ENCODE data around the gene CARD9. TPM values are rescaled to one million over a fixed set of nuclear protein-coding genes. Genes with fewer than 3 reads are reported as not detected.
A peak's percentile ranks its signal among the peaks of the same experiment; 100 is the strongest.

The CARD9 gene
- total RNA-seq, 1 experiment from 2014 or later = 5.6 TPM

DNA sequence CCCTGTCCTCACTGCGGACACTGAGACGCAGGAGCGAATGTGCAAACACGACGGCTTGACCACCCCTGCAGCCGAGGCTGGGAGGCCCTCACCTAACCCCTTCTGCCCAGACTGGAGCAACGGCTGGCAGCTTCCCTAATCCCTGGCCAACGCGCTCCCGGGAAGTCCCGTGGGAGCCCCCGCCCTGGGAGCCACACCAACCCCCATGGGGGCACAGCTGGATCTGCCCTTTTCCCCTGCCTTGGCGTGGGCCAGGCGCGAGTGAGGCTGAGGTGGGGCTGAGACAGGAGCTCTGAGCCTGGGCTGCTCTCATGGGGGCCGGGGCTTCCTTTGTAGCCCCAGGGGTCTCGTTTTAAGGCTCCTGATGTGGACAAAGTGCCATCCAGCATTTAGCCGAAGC, 5.3 kb downstream of the CARD9 start:
- Histone ChIP-seq H3K79me1 (ENCODE audit: insufficient read depth, low read depth, low read length, poor library complexity, severe bottlenecking) (no peaks in the 10 kb centered on the region), H3K9ac (ENCODE audit: extremely low read depth, insufficient read length, low read length) (no peak overlapping the region), H2BK15ac (ENCODE audit: low read depth, low read length) (no peak overlapping the region), H3K23ac (ENCODE audit: insufficient read length, low read depth, low read length) (no peak overlapping the region), H3K9me3 (ENCODE audit: control insufficient read depth, low read depth, low read length) (no peaks in the 10 kb centered on the region), H2BK12ac (ENCODE audit: insufficient read length, low read depth, low read length) (no peak overlapping the region), H3K14ac (ENCODE audit: insufficient read depth, low read length) (no peak overlapping the region), H4K91ac (ENCODE audit: insufficient read length, low read depth, low read length) (no peak overlapping the region), H3K18ac (ENCODE audit: insufficient read length, low read depth, low read length) (no peak overlapping the region), H2BK120ac (ENCODE audit: low read depth, low read length, poor library complexity, severe bottlenecking) (no peak overlapping the region), H3K4me2 (ENCODE audit: insufficient read depth, insufficient read length, low read length) (no peak overlapping the region), H3K27me3 (ENCODE audit: insufficient read depth, low read length) (no peaks in the 10 kb centered on the region), H3K79me2 (ENCODE audit: insufficient read depth, low read length) (no peaks in the 10 kb centered on the region), H2BK20ac (ENCODE audit: low read depth, low read length, poor library complexity, severe bottlenecking) (no peak overlapping the region), H4K20me1 (ENCODE audit: control insufficient read depth, insufficient read depth, insufficient read length) (no peaks in the 10 kb centered on the region), H4K8ac (replicated peaks; ENCODE audit: insufficient read length, low read depth, low read length) (no peak overlapping the region), H3K27ac (ENCODE audit: insufficient read length, low read depth, low read length) (no peak overlapping the region), H2AFZ (ENCODE audit: low read length) (no peak overlapping the region), H3K23me2 (ENCODE audit: insufficient read length, low read depth, low read length, poor library complexity, severe bottlenecking) (no peaks in the 10 kb centered on the region), H2BK5ac (ENCODE audit: insufficient read length, low read length) (no peak overlapping the region), H2AK5ac (ENCODE audit: insufficient read length, low read length) (no peak overlapping the region), H3K4ac (ENCODE audit: low read depth, low read length) (no peak overlapping the region), H3K4me1 (ENCODE audit: insufficient read depth, low read length) (no peaks in the 10 kb centered on the region), H4K5ac (ENCODE audit: insufficient read length, low read depth, low read length) (no peak overlapping the region), H3T11ph (ENCODE audit: low read length) (no peak overlapping the region), H3K56ac (ENCODE audit: insufficient read length, low read depth, low read length) (no peak overlapping the region)
- TF ChIP-seq, protein P1, sequence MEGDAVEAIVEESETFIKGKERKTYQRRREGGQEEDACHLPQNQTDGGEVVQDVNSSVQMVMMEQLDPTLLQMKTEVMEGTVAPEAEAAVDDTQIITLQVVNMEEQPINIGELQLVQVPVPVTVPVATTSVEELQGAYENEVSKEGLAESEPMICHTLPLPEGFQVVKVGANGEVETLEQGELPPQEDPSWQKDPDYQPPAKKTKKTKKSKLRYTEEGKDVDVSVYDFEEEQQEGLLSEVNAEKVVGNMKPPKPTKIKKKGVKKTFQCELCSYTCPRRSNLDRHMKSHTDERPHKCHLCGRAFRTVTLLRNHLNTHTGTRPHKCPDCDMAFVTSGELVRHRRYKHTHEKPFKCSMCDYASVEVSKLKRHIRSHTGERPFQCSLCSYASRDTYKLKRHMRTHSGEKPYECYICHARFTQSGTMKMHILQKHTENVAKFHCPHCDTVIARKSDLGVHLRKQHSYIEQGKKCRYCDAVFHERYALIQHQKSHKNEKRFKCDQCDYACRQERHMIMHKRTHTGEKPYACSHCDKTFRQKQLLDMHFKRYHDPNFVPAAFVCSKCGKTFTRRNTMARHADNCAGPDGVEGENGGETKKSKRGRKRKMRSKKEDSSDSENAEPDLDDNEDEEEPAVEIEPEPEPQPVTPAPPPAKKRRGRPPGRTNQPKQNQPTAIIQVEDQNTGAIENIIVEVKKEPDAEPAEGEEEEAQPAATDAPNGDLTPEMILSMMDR (conservative IDR thresholded peaks at IDR 0.05) = no peak
- H3K9me3 Mint-ChIP-seq = no peaks in the 10 kb centered on the region
- H3K4me3 Mint-ChIP-seq = no peak overlapping the region; a peak in 1 of 5 replicates
- DNase-seq = no peak
- peaks cover 0 to 5% of the 10 kb centered on the region in 2 experiments; a peak in 1 of 4 replicates for H3K4me1 Mint-ChIP-seq
- H3K36me3 Mint-ChIP-seq (ENCODE audit: insufficient read depth in 1 of 3, low read depth in 3 of 3) = peaks cover 0 to 4% (median 0%) of the 10 kb centered on the region in 3 experiments; a peak in 2 of 7 replicates
- peaks cover 1% of the 10 kb centered on the region; the same call in 1 of the 2 replicates for H3K27me3 Mint-ChIP-seq (ENCODE audit: low read depth)
- peak overlapping the region in 1 of 3 experiments; percentile 72; a peak in 2 of 7 replicates for H3K27ac Mint-ChIP-seq
- WGBS (ENCODE audit: extremely low coverage, insufficient read length, low lambda C conversion rate) = no CpG with 5 or more reads among the region's 18 CpGs

Data from H9 (cell line).